ACC112 (cell line): ENCODE results near the gene PLIN3.
"Not testable (repeated sequence)": the region's sequence is repeated elsewhere in the genome, so short reads cannot be mapped to it uniquely, and the experiment has no call there.

ENCODE experiments used
- H2AFZ ChIP-seq: fragments of 200-600 bp; sonication (generic); one replicate; pipeline ENCODE4 v1.6.0; 2017; ENCODE audit warnings: antibody characterized with exemption, low read length; ENCODE audit not compliant: unreplicated experiment
- H3K27ac ChIP-seq: fragments of 200-600 bp; sonication (generic); 2 replicates; pipeline ENCODE4 v1.5.1; 2014; ENCODE audit warnings: low read depth, mild to moderate bottlenecking, antibody characterized with exemption, low read length, moderate library complexity
- H3K27me3 ChIP-seq: fragments of 200-600 bp; sonication (generic); 2 replicates; pipeline ENCODE4 v1.6.1; 2014; ENCODE audit warnings: mild to moderate bottlenecking, antibody characterized with exemption, low read length, moderate library complexity, mixed read lengths; ENCODE audit not compliant: insufficient read depth
- H3K36me3 ChIP-seq: fragments of 200-600 bp; sonication (generic); 2 replicates; pipeline ENCODE4 v1.6.1; 2016; ENCODE audit warnings: mild to moderate bottlenecking, antibody characterized with exemption, low read length, moderate library complexity, mixed read lengths; ENCODE audit not compliant: insufficient read depth
- H3K4me1 ChIP-seq: fragments of 200-600 bp; sonication (generic); one replicate; pipeline ENCODE4 v1.6.1; 2016; ENCODE audit warnings: low read length, mixed read lengths; ENCODE audit not compliant: insufficient read depth, unreplicated experiment, control insufficient read depth
- H3K4me3 ChIP-seq: fragments of 200-600 bp; sonication (generic); 2 replicates; pipeline ENCODE4 v1.5.1; 2014; ENCODE audit warnings: mild to moderate bottlenecking, low read depth, low read length
- H3K79me2 ChIP-seq: fragments of 200-600 bp; sonication (generic); one replicate; pipeline ENCODE4 v1.6.0; 2016; ENCODE audit warnings: low read length; ENCODE audit not compliant: control insufficient read depth, unreplicated experiment, insufficient read depth

PLIN3 gene

DNA sequence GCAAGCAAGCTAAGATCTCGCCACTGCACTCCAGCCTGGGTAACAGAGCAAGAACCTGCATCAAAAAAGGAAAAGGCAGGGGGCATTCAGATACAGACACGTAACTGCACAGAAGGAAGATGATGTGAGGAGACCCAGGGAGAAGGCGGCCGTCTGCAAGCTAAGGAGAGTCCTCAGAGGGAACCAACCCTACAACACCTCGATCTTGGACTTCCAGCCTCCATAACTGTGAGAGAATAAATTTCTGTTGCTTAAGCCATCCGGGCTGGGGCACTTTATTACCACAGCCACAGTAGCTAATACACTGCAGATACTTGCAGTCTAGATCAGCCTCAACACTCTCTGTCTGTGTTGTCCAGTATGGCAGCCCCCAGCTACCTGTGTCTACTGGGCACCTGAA is 43.9 kb downstream of the PLIN3 start:
- Histone ChIP-seq H3K4me1 (no peaks in the 10 kb centered on the region), H3K79me2 (peaks cover 14% of the 10 kb centered on the region), H3K27me3 (no peaks in the 10 kb centered on the region), H3K36me3 (no peaks in the 10 kb centered on the region), H2AFZ (no peak overlapping the region), H3K27ac (no peak overlapping the region), H3K4me3 (no peak overlapping the region)

DNA sequence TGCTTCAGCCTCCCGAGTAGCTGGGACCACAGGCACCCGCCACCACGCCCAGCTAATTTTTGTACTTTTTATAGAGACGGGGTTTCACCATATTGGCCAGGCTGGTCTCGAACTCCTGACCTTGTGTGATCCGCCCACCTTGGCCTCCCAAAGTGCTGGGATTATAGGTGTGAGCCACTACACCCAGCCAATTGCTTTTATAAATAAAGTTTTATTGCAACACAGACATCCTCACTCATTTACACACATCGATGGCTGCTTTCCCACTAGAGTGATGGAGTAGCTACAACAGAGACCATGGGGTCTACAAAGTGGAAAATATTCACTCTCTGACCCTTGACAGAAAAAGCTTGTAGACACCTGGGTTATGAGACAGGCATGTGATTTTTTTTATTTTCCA is 45.1 kb downstream of the PLIN3 start:
- H3K36me3 ChIP-seq, H3K4me3 ChIP-seq, H2AFZ ChIP-seq, H3K27ac ChIP-seq, H3K27me3 ChIP-seq, H3K4me1 ChIP-seq: not testable (repeated sequence)
- H3K79me2 ChIP-seq: peaks cover 14% of the 10 kb centered on the region

DNA sequence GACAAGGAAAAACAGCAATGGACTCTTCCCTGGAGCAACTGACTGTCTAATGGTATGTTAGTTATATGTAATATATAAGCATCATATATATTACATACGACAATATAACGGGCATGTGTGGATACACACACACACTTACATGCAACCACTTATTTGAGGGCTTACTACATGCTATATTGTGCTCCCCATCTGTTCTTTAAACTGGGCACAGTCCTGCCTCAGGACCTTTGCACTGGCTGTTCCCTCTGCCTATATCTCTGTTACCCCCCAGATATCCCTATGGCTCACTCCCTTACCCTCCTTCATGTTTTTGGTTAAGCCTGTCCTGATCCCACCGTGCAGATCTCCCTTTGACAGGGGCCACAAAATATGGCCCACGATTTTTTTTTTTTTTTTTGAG is 46.2 kb downstream of the PLIN3 start:
- no peaks in the 10 kb centered on the region for H3K36me3 ChIP-seq

DNA sequence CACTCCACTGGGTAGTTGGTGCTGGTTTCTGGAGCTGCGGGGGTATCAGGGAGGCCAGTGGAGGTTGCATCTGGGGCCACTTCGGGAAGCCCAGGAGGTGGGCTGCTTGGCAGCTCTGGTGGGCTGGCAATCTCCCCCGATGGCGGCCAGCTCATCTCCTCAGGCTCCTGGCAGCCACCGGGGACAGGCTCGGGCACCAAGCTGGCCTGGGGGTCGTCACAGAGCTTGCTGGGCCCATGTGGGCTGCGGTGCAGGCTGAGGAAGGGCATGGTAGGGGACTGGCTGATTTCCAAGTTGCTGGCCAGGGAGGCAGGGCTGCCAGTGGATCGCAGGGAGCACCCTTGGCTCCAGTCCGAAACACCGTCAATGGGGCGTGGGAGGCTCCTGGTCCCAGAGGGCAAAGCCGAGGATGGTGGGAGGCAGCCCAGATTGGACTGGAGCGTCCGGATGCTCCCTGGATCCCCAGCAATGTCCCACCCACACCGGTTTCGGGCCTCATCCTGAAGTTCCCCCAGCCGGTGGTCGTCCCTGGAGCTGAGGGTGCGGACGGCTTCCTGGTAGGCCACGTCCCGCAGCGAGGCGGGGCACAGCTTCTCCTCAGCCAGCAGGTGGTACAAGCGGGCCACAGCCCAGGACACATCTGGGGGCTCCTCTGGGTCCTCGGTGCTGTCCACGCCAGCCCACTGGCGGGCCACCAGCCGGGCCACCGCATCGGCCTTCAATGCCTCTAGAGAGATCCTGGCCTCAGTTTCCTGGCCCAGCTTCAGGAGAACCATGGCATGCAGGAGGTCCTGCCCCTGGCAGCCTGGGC is 49.8 kb downstream of the PLIN3 start:
- peaks cover 3% of the 10 kb centered on the region for H3K4me1 ChIP-seq
- H3K27ac ChIP-seq: no peak overlapping the region
- peaks cover 3% of the 10 kb centered on the region for H3K79me2 ChIP-seq
- no peaks in the 10 kb centered on the region for H3K27me3 ChIP-seq
- no peak overlapping the region for H3K4me3 ChIP-seq
- no peak overlapping the region for H2AFZ ChIP-seq
- H3K36me3 ChIP-seq: no peaks in the 10 kb centered on the region; the same call in 1 of the 2 replicates

More for the DNA sequence above, 46.2 kb downstream of the PLIN3 start:
- Histone ChIP-seq H3K4me3 (no peak overlapping the region), H3K27ac (no peak overlapping the region), H3K4me1 (no peaks in the 10 kb centered on the region), H3K27me3 (no peaks in the 10 kb centered on the region), H3K79me2 (peaks cover 10% of the 10 kb centered on the region), H2AFZ (no peak overlapping the region)

DNA sequence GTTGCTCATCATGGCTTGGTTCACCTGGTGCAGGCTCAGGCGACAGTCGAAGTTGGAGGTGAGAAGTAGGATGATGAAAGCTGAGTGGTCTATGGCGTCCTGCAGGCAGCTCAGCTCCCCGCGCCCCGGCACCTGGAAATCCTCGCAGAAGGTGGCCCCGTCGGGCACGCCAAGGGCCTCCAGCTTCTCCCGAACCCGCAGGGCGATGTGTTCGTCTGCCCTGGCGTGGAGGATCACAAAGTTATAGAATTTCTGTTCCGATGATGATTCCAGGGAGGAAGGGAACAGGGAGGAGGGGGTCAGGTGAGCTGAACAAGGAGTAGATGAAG is 50.6 kb downstream of the PLIN3 start:
- no peak overlapping the region for H3K27ac ChIP-seq
- no peaks in the 10 kb centered on the region for H3K27me3 ChIP-seq
- H2AFZ ChIP-seq: no peak overlapping the region
- no peak overlapping the region for H3K4me3 ChIP-seq
- no peaks in the 10 kb centered on the region for H3K79me2 ChIP-seq
- H3K4me1 ChIP-seq: peaks cover 3% of the 10 kb centered on the region
- no peaks in the 10 kb centered on the region; the same call in 1 of the 2 replicates for H3K36me3 ChIP-seq

DNA sequence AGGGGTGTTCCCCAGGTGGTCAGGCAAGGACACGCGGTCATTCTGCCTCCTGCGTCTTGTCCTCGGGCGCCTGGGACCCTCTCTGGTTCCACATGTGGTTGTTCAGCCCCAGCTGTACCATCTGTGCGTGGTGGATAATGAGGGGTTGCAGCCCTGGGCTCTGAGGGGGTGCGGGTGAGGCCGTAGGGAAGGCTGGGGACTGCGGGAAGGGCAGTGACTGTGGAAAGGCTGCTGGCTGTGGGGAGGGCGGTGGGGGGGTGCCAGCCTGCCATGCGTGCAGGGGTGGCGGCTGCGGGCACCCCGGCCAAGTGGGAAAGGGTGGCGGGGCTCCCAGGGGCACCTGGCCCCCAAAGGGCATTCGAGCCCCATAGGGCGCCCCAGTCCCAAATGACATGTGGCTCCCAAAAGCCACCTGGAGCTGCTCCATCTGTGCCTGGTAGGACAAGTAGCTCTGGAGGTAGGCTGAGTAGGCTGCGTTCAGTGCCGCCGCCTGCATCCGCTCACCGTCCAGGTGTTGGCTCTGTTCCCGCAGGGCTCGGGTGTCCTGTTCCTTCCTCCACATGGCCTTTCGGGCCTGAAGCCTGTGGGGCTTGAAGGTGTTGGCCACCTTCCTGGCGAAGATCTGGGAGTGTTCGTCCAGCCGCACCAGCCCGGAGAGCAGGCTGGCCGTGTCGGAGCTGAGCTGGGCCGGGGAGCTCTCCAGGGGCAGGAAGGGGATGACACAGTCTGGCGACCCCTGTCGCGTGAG is 51.1 kb downstream of the PLIN3 start:
- Histone ChIP-seq H2AFZ (peak overlapping the region; percentile 38), H3K79me2 (no peaks in the 10 kb centered on the region), H3K27ac (no peak overlapping the region), H3K36me3 (no peaks in the 10 kb centered on the region; the same call in 1 of the 2 replicates), H3K27me3 (no peaks in the 10 kb centered on the region), H3K4me1 (peaks cover 3% of the 10 kb centered on the region), H3K4me3 (no peak overlapping the region)

DNA sequence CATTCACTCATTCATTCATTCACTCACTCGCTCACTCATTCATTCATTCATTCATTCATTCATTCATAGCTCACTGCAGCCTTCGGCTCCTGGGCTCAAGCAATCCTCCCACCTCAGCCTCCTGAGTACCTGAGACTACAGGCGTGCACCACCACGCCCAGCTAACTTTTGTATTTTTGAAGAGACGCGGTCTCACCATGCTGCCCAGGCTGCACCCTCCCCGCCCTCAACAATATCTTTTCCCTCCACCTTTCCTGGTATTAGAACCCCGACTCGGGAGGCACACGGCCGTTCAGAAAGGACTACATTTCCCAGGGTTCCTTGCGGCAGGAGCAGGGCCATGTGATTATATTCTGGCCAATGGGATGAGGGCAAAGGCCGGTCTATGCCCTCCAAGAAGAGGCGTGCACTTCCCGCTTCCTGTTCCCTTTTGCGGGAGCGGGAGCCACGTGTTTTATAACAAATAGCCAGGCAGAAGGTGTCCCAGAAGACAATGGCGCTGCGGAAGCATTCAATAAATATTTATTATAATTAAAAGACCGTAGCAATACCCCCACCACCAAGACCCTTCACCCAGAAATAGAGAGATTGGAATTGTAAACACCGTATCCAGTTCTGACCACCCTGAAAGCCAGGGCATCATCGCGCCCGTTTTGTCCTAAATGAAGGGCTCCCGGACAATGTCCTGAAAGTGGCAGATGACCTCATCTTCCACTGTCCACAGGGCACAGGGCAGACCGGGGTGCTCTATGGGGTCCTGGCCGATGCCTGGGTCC is 51.9 kb downstream of the PLIN3 start:
- Histone ChIP-seq H3K27ac (no peak overlapping the region), H3K36me3 (no peaks in the 10 kb centered on the region; the same call in 1 of the 2 replicates), H3K79me2 (no peaks in the 10 kb centered on the region), H2AFZ (peak overlapping the region; percentile 38), H3K4me1 (peaks cover 3% of the 10 kb centered on the region), H3K27me3 (no peaks in the 10 kb centered on the region), H3K4me3 (no peak overlapping the region)

DNA sequence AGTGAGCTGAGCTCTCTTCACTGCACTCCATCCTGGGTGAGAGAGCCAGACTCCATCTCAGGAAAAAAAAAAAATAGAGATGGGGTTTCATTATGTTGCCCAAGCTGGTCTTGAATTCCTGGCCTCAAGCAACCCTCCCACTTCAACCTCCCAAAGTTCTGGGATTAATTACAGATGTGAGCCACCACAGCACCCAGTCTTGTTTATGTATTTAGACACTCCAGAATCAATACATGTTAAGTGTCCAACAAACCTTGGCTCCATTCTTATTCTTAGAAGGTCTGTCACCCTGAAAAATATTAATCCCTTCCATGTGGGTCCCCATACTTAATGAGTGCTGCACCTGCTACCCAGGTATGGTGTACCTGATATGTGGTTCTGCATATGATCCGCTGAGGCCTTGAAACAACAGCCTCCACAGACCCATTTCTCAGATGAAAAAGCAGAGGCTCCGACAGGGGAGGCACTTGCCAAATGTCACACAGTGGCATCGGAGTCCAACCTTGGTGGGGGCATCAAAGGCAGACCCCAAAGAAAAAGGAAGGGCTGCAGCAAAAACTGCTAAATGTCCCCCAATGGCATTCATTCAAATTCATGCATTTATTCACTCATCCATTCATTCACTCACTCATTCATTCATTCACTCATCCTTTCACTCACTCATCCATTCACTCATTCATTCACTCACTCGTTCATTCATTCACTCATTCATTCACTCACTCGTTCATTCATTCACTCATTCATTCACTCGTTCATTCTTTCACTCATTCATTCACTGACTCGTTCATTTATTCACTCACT is 52.6 kb downstream of the PLIN3 start:
- Histone ChIP-seq H3K27me3 (no peaks in the 10 kb centered on the region), H3K4me3 (no peak overlapping the region), H3K27ac (peak overlapping the region; percentile 19; the same call in 1 of the 2 replicates), H3K79me2 (no peaks in the 10 kb centered on the region), H2AFZ (no peak overlapping the region), H3K4me1 (peaks cover 3% of the 10 kb centered on the region), H3K36me3 (no peaks in the 10 kb centered on the region; the same call in 1 of the 2 replicates)

DNA sequence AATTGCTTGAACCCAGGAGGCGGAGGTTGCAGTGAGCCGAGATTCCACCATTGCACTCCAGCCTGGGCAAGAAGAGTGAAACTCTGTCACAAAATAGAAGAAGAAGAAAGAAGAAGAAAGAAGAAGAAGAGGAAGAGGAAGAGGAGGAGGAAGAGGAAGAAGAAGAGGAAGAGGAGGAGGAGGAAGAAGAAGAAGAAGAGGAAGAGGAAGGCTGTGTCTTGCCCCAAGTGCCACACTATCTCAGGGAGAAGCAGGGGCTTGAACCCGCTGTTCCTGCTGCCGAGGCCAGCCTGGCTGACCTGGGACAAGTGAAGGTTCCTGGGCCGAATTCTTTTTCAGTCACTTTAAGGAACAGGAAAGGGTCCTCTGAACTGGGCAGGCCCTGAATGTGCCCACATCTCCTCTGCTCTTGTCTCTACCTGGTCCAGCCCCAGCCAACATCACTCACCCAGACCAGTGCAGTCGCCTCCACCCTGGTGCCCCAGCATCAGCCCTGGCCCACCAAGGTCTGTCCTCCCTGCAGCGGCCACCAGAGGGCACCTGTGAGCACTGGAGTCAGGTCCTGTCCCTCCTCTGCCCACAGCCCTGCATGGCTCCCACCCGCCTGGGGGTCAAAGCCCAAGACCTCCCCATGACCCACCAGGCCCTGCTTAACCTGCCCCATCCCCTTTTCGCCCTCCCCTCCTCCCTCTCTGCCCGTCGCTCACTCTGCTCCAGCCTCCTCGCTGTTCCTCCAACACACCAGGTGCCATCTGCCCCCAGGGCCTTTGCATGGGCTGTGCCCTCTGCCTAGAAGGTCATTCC is 55.9 kb downstream of the PLIN3 start:
- Histone ChIP-seq H3K79me2 (no peaks in the 10 kb centered on the region), H3K27ac (peak overlapping the region; percentile 95), H3K4me3 (no peak overlapping the region), H3K27me3 (no peaks in the 10 kb centered on the region), H3K4me1 (peaks cover 3% of the 10 kb centered on the region), H2AFZ (no peak overlapping the region), H3K36me3 (no peaks in the 10 kb centered on the region; the same call in 1 of the 2 replicates)
